Breast epithelium (tissue), 3 donors: ENCODE results near the gene CHRNA9.

Experiments used
- CTCF ChIP-seq, 3 donors: fragments of 450-650 bp; IDR thresholded peaks; one replicate each; pipeline ENCODE4 v1.5.1; 2016 to 2017; ENCODE audit warnings: antibody characterized with exemption in 3 of 3, mild to moderate bottlenecking in 3 of 3, moderate library complexity in 3 of 3
- POLR2A ChIP-seq: fragments of 450-650 bp; IDR thresholded peaks from one replicate; pipeline ENCODE4 v1.6.1; 2016; ENCODE audit warnings: antibody characterized with exemption, mild to moderate bottlenecking, moderate library complexity
- POLR2AphosphoS5 ChIP-seq, 3 donors: sonication (generic); formaldehyde crosslinking; IDR thresholded peaks; one replicate each; pipeline ENCODE4 v1.6.1; 2017; ENCODE audit warnings: antibody characterized with exemption in 3 of 3

DNA sequence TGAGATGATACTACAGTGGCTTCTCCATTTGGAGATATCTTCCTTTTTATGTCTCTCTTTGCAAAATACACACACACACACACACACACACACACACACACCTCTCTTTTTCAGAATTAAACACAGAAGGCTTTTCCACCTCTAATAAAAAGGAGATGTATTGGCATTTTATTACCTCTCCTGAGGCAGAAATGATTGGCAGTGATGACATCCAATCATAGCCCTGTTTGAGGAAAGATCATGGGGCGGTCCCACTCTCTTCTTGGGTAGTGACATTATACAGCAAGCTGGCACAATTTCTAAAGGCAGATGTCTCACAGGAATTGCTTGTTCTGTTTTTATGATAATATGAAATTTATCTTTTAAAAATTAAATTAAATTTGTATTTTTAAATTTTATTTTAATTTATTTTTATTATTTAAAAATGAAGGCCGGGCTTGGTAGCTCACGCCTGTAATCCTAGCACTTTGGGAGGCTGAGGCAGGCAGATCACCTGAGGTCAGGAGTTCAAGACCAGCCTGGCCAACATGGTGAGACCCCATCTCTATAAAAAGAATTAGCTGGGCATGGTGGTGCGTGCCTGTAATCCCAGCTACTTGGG is 15.6 kb downstream of the CHRNA9 start:
- TF ChIP-seq POLR2A (no peak), CTCF (IDR thresholded peaks at IDR 0.05) (no peak), POLR2AphosphoS5 (IDR thresholded peaks at IDR 0.05) (no peak)
